Spleen (tissue), 11 donors: Measurements from ENCODE around the gene CSNK1D. TPM values are rescaled to one million over a fixed set of nuclear protein-coding genes. Genes with fewer than 3 reads are reported as not detected.
A peak's percentile ranks its signal among the peaks of the same experiment; 100 is the strongest.

ENCODE experiments used
- DNase-seq: peaks from one replicate; pipeline ENCODE4 v3.0.0-alpha.2; 2020
- H3K27ac ChIP-seq, 8 donors: fragments of 200-600 bp; sonication (generic) in 7 of 8; 1 replicate in 4 of 8; 2 replicates in 4 of 8; pipeline versions ENCODE4 v1.5.0 to v1.8.0; 2016 to 2021; ENCODE audit warnings: inconsistent platforms in 4 of 8, mild to moderate bottlenecking in 4 of 8, moderate library complexity in 1 of 8
- H3K27me3 ChIP-seq, 7 donors: fragments of 200-600 bp; sonication (generic) in 6 of 7; replicated peaks in 1 of 7; 1 replicate in 4 of 7; 2 replicates in 3 of 7; pipeline versions ENCODE4 v1.5.0 to v1.8.0; 2016 to 2021; ENCODE audit warnings: inconsistent platforms in 3 of 7, mild to moderate bottlenecking in 1 of 7
- H3K36me3 ChIP-seq, 6 donors: fragments of 200-600 bp; sonication (generic) in 5 of 6; 1 replicate in 4 of 6; 2 replicates in 2 of 6; pipeline versions ENCODE4 v1.5.0 to v1.8.0; 2016 to 2021; ENCODE audit warnings: inconsistent platforms in 2 of 6
- H3K4me1 ChIP-seq, 6 donors: fragments of 200-600 bp; sonication (generic) in 5 of 6; 1 replicate in 3 of 6; 2 replicates in 3 of 6; pipeline versions ENCODE4 v1.5.0 to v1.8.0; 2016 to 2021; ENCODE audit warnings: inconsistent platforms in 3 of 6
- H3K4me3 ChIP-seq, 8 donors: fragments of 200-600 bp; sonication (generic) in 7 of 8; 1 replicate in 4 of 8; 2 replicates in 4 of 8; pipeline versions ENCODE4 v1.5.0 to v1.8.0; 2016 to 2021; ENCODE audit warnings: inconsistent platforms in 4 of 8, mild to moderate bottlenecking in 4 of 8, moderate library complexity in 2 of 8
- H3K9me3 ChIP-seq, 8 donors: fragments of 200-600 bp; sonication (generic) in 7 of 8; 1 replicate in 4 of 8; 2 replicates in 4 of 8; pipeline versions ENCODE4 v1.5.0 to v1.8.0; 2016 to 2021; ENCODE audit warnings: inconsistent platforms in 4 of 8
- CTCF ChIP-seq, 11 experiments: fragments of 200-600 bp in 7 of 11; fragments of 450-650 bp in 4 of 11; sonication (generic) in 4 of 11; IDR thresholded peaks in 8 of 11; conservative IDR thresholded peaks in 3 of 11; 1 replicate in 7 of 11; 2 replicates in 4 of 11; pipeline versions ENCODE4 v1.4.0 to v1.8.0; 2016 to 2021; ENCODE audit warnings: antibody characterized with exemption in 11 of 11, inconsistent platforms in 4 of 11, mild to moderate bottlenecking in 1 of 11
- POLR2A ChIP-seq, 3 donors: fragments of 450-650 bp; IDR thresholded peaks; one replicate each; pipeline ENCODE4 v1.5.1; 2017; ENCODE audit warnings: antibody characterized with exemption in 3 of 3, mild to moderate bottlenecking in 1 of 3
- POLR2AphosphoS5 ChIP-seq, 3 donors: sonication (generic); formaldehyde crosslinking; IDR thresholded peaks; one replicate each; pipeline ENCODE4 v1.5.1; 2017; ENCODE audit warnings: antibody characterized with exemption in 3 of 3
- WGBS, 5 donors: extraction: QIAGEN DNeasy Blood & Tissue Kit in 3 of 5; methylation state at CpG; one replicate each; pipeline versions ENCODE4 v1.1.5 to v1.1.7; 2013 to 2018; 5-methylcytosine and 5-hydroxymethylcytosine counted together
- intact Hi-C: fragments of 100-400 bp; cut with DNase I; formaldehyde crosslinking; loops from one replicate; pipeline ENCODE4 v1.15.0; 2023; ENCODE audit warnings: low total_unique reads
- polyA plus RNA-seq, 3 donors: library from polyadenylated mRNA; stranded (reverse); fragments of 200-250 nt; gene quantifications; one replicate each; pipeline ENCODE4 v1.2.1, GENCODE V29; 2013
- total RNA-seq, 7 donors: library from RNA; depleted of rRNA in 3 of 7; stranded (reverse); fragments of >200 nt in 3 of 7; fragmentation: NEBNext Ultra II Directional in 4 of 7; extraction: Animal tissue kit (Norgen Biotek cat#: 25700) in 4 of 7; gene quantifications; one replicate each; pipeline versions ENCODE4 v1.1.0 to v1.2.1, GENCODE V29; 2016 to 2021
- donor health status: healthy with polysubstance abuse.
- donor health status: DM: no; HTN: no; CAD: no; lungs with moderate emphysema.
- donor health status: DM: no; HTN: no; CAD: no.
- donor health status: Bipolar disorder and iron deficiency.
- donor health status: healthy.
- donor health status: DM: no; HTN: no; CAD: no.
- donor health status: DM: yes; HTN: yes; CAD: no.

Gene CSNK1D
- total and polyA plus RNA-seq, 10 donors: 46.5 to 216 (median 119) TPM

GRCh38 chr17:82303944-82304808 is 30.7 kb upstream of the CSNK1D start:
- Histone ChIP-seq H3K4me1 (peaks cover 10 to 72% (median 50%) of the 10 kb centered on the region in 6 donors), H3K27me3 (peaks cover 0 to 30% (median 7%) of the 10 kb centered on the region in 7 donors), H3K36me3 (no peaks in the 10 kb centered on the region), H3K27ac (peak overlapping the region in 5 of 8 donors; percentile 27 to 100 (median 96)), H3K9me3 (no peaks in the 10 kb centered on the region), H3K4me3 (peak overlapping the region in 1 of 8 donors; percentile 43)
- 69 to 77% (median 73%) methylated on average over 18 to 26 of the region's 26 CpGs for WGBS, 5 donors
- intact Hi-C loops: no loop called here
- DNase-seq: no peak
- TF ChIP-seq POLR2A (IDR thresholded peaks at IDR 0.05) (no peak), POLR2AphosphoS5 (IDR thresholded peaks at IDR 0.05) (no peak)

- H3K36me3 ChIP-seq: no peaks in the 10 kb centered on the region
- H3K27me3 ChIP-seq: peaks cover 0 to 28% (median 7%) of the 10 kb centered on the region in 7 donors
- H3K4me1 ChIP-seq: peaks cover 19 to 81% (median 58%) of the 10 kb centered on the region in 6 donors
- intact Hi-C loops: no loop called here
- peak overlapping the region in 7 of 8 donors; percentile 27 to 100 (median 46) for H3K27ac ChIP-seq
- peak; percentile 81 for DNase-seq
- 33 to 57% (median 51%) methylated on average over 11 to 35 of the region's 35 CpGs for WGBS, 5 donors
- H3K9me3 ChIP-seq: no peaks in the 10 kb centered on the region
- TF ChIP-seq POLR2A (IDR thresholded peaks at IDR 0.05) (no peak), POLR2AphosphoS5 (IDR thresholded peaks at IDR 0.05) (peak in 1 of 3 donors; percentile 12)
- peak overlapping the region in 3 of 8 donors; percentile 1 to 43 (median 15) for H3K4me3 ChIP-seq
Measured at GRCh38 chr17:82302991-82303943, 29.8 kb upstream of the CSNK1D start.

DNA sequence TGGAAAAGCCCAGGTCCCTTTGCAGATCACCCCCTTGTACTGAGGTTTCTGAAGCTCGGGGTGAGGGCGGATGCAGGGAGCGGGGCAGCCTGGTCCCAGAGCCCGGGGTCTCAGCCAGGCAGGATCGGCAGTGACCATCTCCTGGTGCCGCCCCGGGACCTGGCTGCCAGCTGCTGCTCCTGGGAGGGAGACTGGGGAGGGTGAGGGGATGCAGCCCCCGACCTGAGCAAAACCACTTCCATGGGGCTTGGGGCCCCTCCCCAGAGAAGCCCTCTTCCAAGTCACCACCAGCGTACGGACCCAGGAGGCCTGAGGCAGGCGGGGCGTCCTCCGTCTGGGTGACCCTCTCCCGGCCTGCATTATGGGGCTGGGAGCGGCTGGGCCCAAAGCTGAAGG is 29.1 kb upstream of the CSNK1D start:
- Histone ChIP-seq H3K4me3 (peak overlapping the region in 2 of 8 donors; percentile 1 to 43), H3K27me3 (peaks cover 0 to 28% (median 7%) of the 10 kb centered on the region in 7 donors), H3K27ac (peak overlapping the region in 6 of 8 donors; percentile 27 to 100 (median 71)), H3K36me3 (no peaks in the 10 kb centered on the region), H3K4me1 (peaks cover 20 to 88% (median 65%) of the 10 kb centered on the region in 6 donors), H3K9me3 (no peaks in the 10 kb centered on the region)
- TF ChIP-seq POLR2A (IDR thresholded peaks at IDR 0.05) (no peak), CTCF (IDR thresholded peaks at IDR 0.05 in 8 of 11, conservative IDR thresholded peaks at IDR 0.05 in 3 of 11) (no peak), POLR2AphosphoS5 (IDR thresholded peaks at IDR 0.05) (no peak)
- DNase-seq: peak; percentile 79
- intact Hi-C loops: no loop called here
- WGBS, 5 donors: 74 to 84% (median 80%) methylated on average over 8 to 15 of the region's 15 CpGs

DNA sequence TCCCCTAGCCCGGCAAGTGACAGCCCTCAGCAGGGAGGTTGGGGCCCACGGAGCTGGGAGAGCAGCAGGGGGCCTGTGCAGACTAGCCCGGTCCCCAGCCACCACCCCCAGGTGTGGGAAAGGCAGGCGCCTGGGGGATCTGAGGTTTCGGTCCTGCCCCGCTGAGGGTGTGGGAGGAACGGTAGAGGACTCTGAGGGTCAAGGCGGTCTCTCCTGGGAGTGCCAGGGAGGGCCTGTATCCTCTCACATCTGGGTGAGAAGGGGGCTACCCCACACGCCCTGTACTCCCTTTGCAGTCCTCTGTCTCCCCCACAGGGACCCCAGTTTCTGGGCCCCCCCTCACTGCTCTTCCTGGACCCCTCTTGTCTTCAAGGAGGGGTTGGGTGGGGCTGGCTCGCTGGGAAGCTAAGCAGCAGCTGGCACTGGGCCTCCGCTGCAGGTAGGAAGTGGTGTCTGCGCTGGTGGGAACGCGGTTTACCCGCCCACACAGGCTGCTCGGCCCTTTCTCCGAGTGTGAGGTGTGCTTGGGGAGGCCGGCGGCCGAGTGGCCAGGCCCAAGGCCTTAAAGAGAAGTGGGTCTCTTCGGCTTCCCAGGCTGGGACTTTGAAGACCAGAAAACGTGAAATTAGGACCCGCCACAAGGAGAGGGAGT is 28.5 kb upstream of the CSNK1D start:
- no peak for TF ChIP-seq CTCF (IDR thresholded peaks at IDR 0.05 in 8 of 11, conservative IDR thresholded peaks at IDR 0.05 in 3 of 11)
- no peak for TF ChIP-seq POLR2A (IDR thresholded peaks at IDR 0.05)
- TF ChIP-seq POLR2AphosphoS5 (IDR thresholded peaks at IDR 0.05): peak in 2 of 3 donors; percentile 57 to 63
- peaks cover 21 to 93% (median 70%) of the 10 kb centered on the region in 6 donors for H3K4me1 ChIP-seq
- 35 to 43% (median 38%) methylated on average over 2 to 23 of the region's 23 CpGs for WGBS, 5 donors

More for the DNA sequence above, 28.5 kb upstream of the CSNK1D start:
- no peaks in the 10 kb centered on the region for H3K9me3 ChIP-seq
- intact Hi-C loops: no loop called here
- H3K36me3 ChIP-seq: no peaks in the 10 kb centered on the region
- peak overlapping the region in 2 of 8 donors; percentile 1 to 43 for H3K4me3 ChIP-seq
- H3K27me3 ChIP-seq: peaks cover 0 to 28% (median 7%) of the 10 kb centered on the region in 7 donors
- peak; percentile 87 for DNase-seq
- peak overlapping the region in 6 of 8 donors; percentile 27 to 100 (median 71) for H3K27ac ChIP-seq
